HEK293 (cell line): ENCODE results near the gene RABEPK.

ENCODE experiments used
- ZNF529 ChIP-seq: fragments of 450-650 bp; formaldehyde crosslinking; IDR thresholded peaks from 2 replicates; pipeline ENCODE4 v1.5.1; 2017; ENCODE audit warnings: missing genetic modification characterization, missing biosample characterization; ENCODE audit not compliant: insufficient replicate concordance
- TF ChIP-seq, protein P1 (sequence below): fragments of 450-650 bp; formaldehyde crosslinking; IDR thresholded peaks from 2 replicates; pipeline ENCODE4 v1.5.1; 2016; ENCODE audit warnings: missing biosample characterization, missing genetic modification characterization, borderline replicate concordance

DNA sequence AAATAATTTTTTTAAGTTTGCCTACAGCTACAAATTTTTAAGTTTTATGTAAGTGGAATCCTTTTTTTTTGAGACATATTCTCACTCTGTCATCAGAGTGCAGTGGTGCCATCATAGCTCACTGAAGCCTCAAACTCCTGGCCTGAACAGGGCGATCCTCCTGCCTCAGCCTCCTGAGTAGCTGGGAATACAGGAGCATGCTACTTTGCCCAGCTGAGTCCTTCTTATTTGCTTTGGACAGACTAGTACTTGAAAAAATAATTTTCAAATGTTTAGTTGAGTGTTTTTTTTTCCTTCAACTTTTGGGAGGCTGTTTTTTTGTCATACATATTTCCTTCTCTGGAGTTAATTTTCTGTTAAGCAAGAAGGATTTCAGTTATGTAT, 68.7 kb downstream of the RABEPK start:
- TF ChIP-seq, protein P1, sequence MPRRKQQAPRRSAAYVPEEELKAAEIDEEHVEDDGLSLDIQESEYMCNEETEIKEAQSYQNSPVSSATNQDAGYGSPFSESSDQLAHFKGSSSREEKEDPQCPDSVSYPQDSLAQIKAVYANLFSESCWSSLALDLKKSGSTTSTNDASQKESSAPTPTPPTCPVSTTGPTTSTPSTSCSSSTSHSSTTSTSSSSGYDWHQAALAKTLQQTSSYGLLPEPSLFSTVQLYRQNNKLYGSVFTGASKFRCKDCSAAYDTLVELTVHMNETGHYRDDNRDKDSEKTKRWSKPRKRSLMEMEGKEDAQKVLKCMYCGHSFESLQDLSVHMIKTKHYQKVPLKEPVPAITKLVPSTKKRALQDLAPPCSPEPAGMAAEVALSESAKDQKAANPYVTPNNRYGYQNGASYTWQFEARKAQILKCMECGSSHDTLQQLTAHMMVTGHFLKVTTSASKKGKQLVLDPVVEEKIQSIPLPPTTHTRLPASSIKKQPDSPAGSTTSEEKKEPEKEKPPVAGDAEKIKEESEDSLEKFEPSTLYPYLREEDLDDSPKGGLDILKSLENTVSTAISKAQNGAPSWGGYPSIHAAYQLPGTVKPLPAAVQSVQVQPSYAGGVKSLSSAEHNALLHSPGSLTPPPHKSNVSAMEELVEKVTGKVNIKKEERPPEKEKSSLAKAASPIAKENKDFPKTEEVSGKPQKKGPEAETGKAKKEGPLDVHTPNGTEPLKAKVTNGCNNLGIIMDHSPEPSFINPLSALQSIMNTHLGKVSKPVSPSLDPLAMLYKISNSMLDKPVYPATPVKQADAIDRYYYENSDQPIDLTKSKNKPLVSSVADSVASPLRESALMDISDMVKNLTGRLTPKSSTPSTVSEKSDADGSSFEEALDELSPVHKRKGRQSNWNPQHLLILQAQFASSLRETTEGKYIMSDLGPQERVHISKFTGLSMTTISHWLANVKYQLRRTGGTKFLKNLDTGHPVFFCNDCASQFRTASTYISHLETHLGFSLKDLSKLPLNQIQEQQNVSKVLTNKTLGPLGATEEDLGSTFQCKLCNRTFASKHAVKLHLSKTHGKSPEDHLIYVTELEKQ, result no peak
- TF ChIP-seq ZNF529 (tag by site-specific recombination), result no peak
